ENCODE measurements around the gene GAS1.
A peak's percentile ranks its signal among the peaks of the same experiment; 100 is the strongest.

The GAS1 gene

GRCh38 chr9:86955042-86955441 lies 7.7 kb upstream of the GAS1 start:
- no peak for TF ChIP-seq CTCF (IDR thresholded peaks at IDR 0.05; ENCODE audit: low read length, missing control alignments)
- H3K4me3 ChIP-seq (replicated peaks; ENCODE audit: low read depth, low read length), result no peak overlapping the region
- no peak for DNase-seq (ENCODE audit: low read depth)

GRCh38 chr9:86953181-86953580 lies 5.9 kb upstream of the GAS1 start:
- no peak for DNase-seq (ENCODE audit: low read depth)
- no peak overlapping the region for H3K4me3 ChIP-seq (replicated peaks; ENCODE audit: low read depth, low read length)
- no peak for TF ChIP-seq CTCF (IDR thresholded peaks at IDR 0.05; ENCODE audit: low read length, missing control alignments)

GRCh38 chr9:86948074-86948929 lies 996 bp upstream of the GAS1 start:
- peak; percentile 90 for DNase-seq (ENCODE audit: low read depth)
- TF ChIP-seq CTCF (IDR thresholded peaks at IDR 0.05; ENCODE audit: low read length, missing control alignments), result peak; percentile 92
- H3K4me3 ChIP-seq (replicated peaks; ENCODE audit: low read depth, low read length), result peak overlapping the region; percentile 64

GRCh38 chr9:86946201-86947145 lies 833 bp downstream of the GAS1 start:
- no peak for TF ChIP-seq CTCF (IDR thresholded peaks at IDR 0.05; ENCODE audit: low read length, missing control alignments)
- DNase-seq (ENCODE audit: low read depth), result peak; percentile 72
- peak overlapping the region; percentile 90 for H3K4me3 ChIP-seq (replicated peaks; ENCODE audit: low read depth, low read length)

- peak overlapping the region; percentile 90 for H3K4me3 ChIP-seq (replicated peaks; ENCODE audit: low read depth, low read length)
- no peak for TF ChIP-seq CTCF (IDR thresholded peaks at IDR 0.05; ENCODE audit: low read length, missing control alignments)
- DNase-seq (ENCODE audit: low read depth), result peak; percentile 55
Observed at GRCh38 chr9:86945728-86946200, 1.5 kb downstream of the GAS1 start.

- DNase-seq (ENCODE audit: low read depth), result peak; percentile 44
- peak overlapping the region; percentile 90 for H3K4me3 ChIP-seq (replicated peaks; ENCODE audit: low read depth, low read length)
- TF ChIP-seq CTCF (IDR thresholded peaks at IDR 0.05; ENCODE audit: low read length, missing control alignments), result no peak
Observed at GRCh38 chr9:86944796-86945727, 2.2 kb downstream of the GAS1 start.

Data from fibroblast of pulmonary artery (primary cell).